HL-60 (cell line): ENCODE data around the gene BCAN.

ENCODE experiments used
- GABPA ChIP-seq: IDR thresholded peaks from 2 replicates; pipeline ENCODE4 v1.6.1; 2012; ENCODE audit warnings: low read depth
- POLR2AphosphoS5 ChIP-seq: IDR thresholded peaks from 2 replicates; pipeline ENCODE4 v1.6.1; 2012; ENCODE audit warnings: low read depth
- TF ChIP-seq, protein P1 (sequence below): IDR thresholded peaks from one replicate; pipeline ENCODE4 v1.5.1; 2011; ENCODE audit warnings: low read length, control low read depth, inconsistent platforms; ENCODE audit not compliant: insufficient read depth
- TF ChIP-seq, protein P2 (sequence below): IDR thresholded peaks from 2 replicates; pipeline ENCODE4 v1.6.1; 2012; ENCODE audit warnings: low read depth; ENCODE audit not compliant: insufficient replicate concordance

DNA sequence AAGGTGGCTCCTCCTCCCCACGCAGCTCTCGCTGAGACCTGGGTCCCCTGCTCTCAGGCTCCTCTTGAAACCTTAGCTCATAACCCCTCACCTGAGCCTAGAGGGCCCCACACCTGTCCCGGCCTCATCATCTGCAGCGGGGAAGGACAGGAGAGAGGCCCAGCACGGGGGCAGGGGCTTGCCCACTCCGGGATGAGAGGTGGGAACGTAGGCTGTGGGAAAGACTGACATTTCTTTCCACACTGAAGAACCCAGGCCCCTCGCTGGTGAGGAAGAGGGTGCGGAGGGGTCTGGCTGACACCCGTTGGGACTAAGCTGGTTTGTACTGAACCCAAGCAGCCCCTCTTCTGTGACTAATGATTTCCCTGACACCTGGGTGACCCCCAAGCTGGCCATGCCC is 49.3 kb downstream of the BCAN start:
- TF ChIP-seq, protein P1, sequence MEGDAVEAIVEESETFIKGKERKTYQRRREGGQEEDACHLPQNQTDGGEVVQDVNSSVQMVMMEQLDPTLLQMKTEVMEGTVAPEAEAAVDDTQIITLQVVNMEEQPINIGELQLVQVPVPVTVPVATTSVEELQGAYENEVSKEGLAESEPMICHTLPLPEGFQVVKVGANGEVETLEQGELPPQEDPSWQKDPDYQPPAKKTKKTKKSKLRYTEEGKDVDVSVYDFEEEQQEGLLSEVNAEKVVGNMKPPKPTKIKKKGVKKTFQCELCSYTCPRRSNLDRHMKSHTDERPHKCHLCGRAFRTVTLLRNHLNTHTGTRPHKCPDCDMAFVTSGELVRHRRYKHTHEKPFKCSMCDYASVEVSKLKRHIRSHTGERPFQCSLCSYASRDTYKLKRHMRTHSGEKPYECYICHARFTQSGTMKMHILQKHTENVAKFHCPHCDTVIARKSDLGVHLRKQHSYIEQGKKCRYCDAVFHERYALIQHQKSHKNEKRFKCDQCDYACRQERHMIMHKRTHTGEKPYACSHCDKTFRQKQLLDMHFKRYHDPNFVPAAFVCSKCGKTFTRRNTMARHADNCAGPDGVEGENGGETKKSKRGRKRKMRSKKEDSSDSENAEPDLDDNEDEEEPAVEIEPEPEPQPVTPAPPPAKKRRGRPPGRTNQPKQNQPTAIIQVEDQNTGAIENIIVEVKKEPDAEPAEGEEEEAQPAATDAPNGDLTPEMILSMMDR: no peak
- no peak for TF ChIP-seq GABPA
- no peak for TF ChIP-seq POLR2AphosphoS5
- TF ChIP-seq, protein P2, sequence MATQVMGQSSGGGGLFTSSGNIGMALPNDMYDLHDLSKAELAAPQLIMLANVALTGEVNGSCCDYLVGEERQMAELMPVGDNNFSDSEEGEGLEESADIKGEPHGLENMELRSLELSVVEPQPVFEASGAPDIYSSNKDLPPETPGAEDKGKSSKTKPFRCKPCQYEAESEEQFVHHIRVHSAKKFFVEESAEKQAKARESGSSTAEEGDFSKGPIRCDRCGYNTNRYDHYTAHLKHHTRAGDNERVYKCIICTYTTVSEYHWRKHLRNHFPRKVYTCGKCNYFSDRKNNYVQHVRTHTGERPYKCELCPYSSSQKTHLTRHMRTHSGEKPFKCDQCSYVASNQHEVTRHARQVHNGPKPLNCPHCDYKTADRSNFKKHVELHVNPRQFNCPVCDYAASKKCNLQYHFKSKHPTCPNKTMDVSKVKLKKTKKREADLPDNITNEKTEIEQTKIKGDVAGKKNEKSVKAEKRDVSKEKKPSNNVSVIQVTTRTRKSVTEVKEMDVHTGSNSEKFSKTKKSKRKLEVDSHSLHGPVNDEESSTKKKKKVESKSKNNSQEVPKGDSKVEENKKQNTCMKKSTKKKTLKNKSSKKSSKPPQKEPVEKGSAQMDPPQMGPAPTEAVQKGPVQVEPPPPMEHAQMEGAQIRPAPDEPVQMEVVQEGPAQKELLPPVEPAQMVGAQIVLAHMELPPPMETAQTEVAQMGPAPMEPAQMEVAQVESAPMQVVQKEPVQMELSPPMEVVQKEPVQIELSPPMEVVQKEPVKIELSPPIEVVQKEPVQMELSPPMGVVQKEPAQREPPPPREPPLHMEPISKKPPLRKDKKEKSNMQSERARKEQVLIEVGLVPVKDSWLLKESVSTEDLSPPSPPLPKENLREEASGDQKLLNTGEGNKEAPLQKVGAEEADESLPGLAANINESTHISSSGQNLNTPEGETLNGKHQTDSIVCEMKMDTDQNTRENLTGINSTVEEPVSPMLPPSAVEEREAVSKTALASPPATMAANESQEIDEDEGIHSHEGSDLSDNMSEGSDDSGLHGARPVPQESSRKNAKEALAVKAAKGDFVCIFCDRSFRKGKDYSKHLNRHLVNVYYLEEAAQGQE: no peak
